ENCODE data around the gene ZNF774.

DNA sequence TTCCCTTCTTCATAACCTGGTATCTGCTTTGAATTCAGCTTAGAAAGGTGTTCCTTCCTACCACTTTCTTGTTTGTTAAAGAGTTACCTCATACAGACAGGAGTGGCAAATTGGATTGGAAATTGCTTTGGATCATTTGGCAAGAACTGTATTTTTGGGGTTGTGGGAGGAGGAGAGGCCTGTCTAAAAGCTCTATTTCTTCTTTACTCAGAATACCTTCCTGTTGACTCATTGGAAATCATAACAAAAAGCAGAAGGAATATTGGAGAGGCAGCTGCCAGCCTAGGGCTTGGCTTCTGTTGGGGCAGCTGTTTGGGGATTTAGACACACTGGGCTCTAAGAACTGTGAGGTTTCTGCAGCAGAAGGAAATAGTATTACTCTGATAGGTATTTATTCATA is 50.1 kb downstream of the ZNF774 start:
- TF ChIP-seq, protein P1, sequence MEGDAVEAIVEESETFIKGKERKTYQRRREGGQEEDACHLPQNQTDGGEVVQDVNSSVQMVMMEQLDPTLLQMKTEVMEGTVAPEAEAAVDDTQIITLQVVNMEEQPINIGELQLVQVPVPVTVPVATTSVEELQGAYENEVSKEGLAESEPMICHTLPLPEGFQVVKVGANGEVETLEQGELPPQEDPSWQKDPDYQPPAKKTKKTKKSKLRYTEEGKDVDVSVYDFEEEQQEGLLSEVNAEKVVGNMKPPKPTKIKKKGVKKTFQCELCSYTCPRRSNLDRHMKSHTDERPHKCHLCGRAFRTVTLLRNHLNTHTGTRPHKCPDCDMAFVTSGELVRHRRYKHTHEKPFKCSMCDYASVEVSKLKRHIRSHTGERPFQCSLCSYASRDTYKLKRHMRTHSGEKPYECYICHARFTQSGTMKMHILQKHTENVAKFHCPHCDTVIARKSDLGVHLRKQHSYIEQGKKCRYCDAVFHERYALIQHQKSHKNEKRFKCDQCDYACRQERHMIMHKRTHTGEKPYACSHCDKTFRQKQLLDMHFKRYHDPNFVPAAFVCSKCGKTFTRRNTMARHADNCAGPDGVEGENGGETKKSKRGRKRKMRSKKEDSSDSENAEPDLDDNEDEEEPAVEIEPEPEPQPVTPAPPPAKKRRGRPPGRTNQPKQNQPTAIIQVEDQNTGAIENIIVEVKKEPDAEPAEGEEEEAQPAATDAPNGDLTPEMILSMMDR (IDR thresholded peaks at IDR 0.05 in 2 of 3, conservative IDR thresholded peaks at IDR 0.05 in 1 of 3; ENCODE audit: borderline replicate concordance in 1 of 3, insufficient read depth in 1 of 3, low read depth in 2 of 3, low read length in 2 of 3), result no peak
- TF ChIP-seq YY1 (IDR thresholded peaks at IDR 0.05; ENCODE audit: extremely low read depth, insufficient replicate concordance, low read depth, low read length) (peak; percentile 35), EGR1 (IDR thresholded peaks at IDR 0.05; ENCODE audit: low read depth) (peak; percentile 39; the same call in 1 of the 2 replicates), EZH2phosphoT487 (IDR thresholded peaks at IDR 0.05; ENCODE audit: borderline replicate concordance) (no peak), POLR2A (IDR thresholded peaks at IDR 0.05; ENCODE audit: borderline replicate concordance, extremely low read depth, insufficient read depth, insufficient read length) (no peak), FOSL1 (IDR thresholded peaks at IDR 0.05; ENCODE audit: low read depth) (peak; percentile 84), POLR2AphosphoS5 (IDR thresholded peaks at IDR 0.05; ENCODE audit: low read depth, low read length) (peak; percentile 31; the same call in 1 of the 2 replicates)
